Measurements from ENCODE around the gene STK11. TPM values are rescaled to one million over a fixed set of nuclear protein-coding genes. Genes with fewer than 3 reads are reported as not detected.

STK11 gene
- total and polyA plus RNA-seq, 2 donors, result 42.5 to 60.2 TPM

DNA sequence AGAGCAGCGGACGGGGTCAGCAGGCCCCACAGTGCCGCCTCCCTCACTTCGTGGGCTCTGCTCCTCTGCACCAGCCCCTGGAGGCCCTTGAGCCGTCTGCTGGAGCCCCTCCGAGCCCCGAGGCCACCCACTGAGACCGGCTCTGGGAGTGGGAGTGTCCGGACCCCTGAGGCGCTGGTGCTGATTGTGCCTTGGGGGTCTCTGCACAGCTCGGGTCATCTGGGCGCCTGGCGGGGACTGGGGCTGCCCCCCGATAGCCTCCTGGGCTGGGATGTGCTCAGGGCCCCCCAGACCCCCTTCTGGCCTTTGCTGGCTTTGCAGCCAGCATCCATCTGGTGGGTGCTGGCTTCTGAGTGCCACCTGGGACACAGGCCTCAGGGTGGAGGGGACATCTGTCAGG is 16.8 kb downstream of the STK11 start:
- 96% methylated on average over 14 of the region's 14 CpGs for WGBS
- no peaks in the 10 kb centered on the region for H3K9me3 ChIP-seq (ENCODE audit: control insufficient read depth in 2 of 2, insufficient read depth in 1 of 2, low read length in 1 of 2)
- peaks cover 59 to 76% of the 10 kb centered on the region in 2 donors for H3K36me3 ChIP-seq (ENCODE audit: control insufficient read depth in 2 of 2, insufficient read depth in 2 of 2, low read length in 1 of 2)
- no peak for DNase-seq (ENCODE audit: low read depth in 6 of 9, low spot score in 9 of 9)
- no peak overlapping the region for H3K27ac ChIP-seq (ENCODE audit: low read depth in 1 of 2, low read length in 1 of 2)
- H3K4me3 ChIP-seq (ENCODE audit: low read length in 2 of 2), result no peak overlapping the region
- H3K27me3 ChIP-seq (ENCODE audit: control insufficient read depth in 2 of 2, insufficient read depth in 1 of 2, low read length in 1 of 2), result no peaks in the 10 kb centered on the region
- no peaks in the 10 kb centered on the region for H3K4me1 ChIP-seq (ENCODE audit: control insufficient read depth in 2 of 2, insufficient read depth in 2 of 2, low read length in 2 of 2)

DNA sequence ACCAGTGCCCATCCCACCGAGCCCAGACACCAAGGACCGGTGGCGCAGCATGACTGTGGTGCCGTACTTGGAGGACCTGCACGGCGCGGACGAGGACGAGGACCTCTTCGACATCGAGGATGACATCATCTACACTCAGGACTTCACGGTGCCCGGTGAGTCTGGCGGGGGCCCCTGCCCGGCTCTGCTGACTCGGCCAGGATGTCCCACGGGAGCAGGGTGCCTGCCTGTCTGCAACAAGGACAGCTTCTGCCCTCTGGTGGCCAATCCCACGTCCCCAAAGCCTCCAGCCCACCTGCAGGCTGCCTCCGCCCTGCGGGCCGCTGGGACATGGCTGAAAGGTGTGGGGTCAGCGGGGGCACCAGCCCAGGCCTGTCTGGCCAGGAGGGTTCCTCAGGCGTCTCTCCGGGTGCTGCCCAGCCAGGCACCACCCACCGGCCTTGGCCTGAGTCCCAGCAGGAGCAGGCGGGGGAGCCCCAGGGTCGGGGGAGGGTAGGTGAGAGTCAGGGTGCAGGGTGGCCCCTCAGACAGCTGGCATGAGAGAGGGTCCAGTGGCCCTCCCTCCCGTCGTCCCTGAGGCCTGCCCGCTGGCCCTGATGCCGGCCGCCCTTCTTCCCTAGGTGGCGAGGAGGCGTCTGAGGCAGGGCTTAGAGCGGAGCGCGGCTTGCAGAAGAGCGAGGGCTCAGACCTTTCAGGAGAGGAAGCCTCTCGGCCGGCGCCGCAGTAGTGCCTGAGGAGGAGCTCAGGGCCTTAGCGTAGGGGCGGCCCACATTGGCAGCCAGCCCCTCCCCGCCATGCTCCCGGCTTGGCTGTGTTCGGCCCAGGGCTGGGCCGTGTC is 17.7 kb downstream of the STK11 start:
- no peaks in the 10 kb centered on the region for H3K27me3 ChIP-seq (ENCODE audit: control insufficient read depth in 2 of 2, insufficient read depth in 1 of 2, low read length in 1 of 2)
- H3K9me3 ChIP-seq (ENCODE audit: control insufficient read depth in 2 of 2, insufficient read depth in 1 of 2, low read length in 1 of 2), result no peaks in the 10 kb centered on the region
- 97% methylated on average over 48 of the region's 48 CpGs for WGBS
- DNase-seq (ENCODE audit: low read depth in 6 of 9, low spot score in 9 of 9), result no peak
- H3K4me3 ChIP-seq (ENCODE audit: low read length in 2 of 2), result no peak overlapping the region
- peaks cover 62 to 84% of the 10 kb centered on the region in 2 donors for H3K36me3 ChIP-seq (ENCODE audit: control insufficient read depth in 2 of 2, insufficient read depth in 2 of 2, low read length in 1 of 2)
- no peaks in the 10 kb centered on the region for H3K4me1 ChIP-seq (ENCODE audit: control insufficient read depth in 2 of 2, insufficient read depth in 2 of 2, low read length in 2 of 2)
- H3K27ac ChIP-seq (ENCODE audit: low read depth in 1 of 2, low read length in 1 of 2), result no peak overlapping the region

DNA sequence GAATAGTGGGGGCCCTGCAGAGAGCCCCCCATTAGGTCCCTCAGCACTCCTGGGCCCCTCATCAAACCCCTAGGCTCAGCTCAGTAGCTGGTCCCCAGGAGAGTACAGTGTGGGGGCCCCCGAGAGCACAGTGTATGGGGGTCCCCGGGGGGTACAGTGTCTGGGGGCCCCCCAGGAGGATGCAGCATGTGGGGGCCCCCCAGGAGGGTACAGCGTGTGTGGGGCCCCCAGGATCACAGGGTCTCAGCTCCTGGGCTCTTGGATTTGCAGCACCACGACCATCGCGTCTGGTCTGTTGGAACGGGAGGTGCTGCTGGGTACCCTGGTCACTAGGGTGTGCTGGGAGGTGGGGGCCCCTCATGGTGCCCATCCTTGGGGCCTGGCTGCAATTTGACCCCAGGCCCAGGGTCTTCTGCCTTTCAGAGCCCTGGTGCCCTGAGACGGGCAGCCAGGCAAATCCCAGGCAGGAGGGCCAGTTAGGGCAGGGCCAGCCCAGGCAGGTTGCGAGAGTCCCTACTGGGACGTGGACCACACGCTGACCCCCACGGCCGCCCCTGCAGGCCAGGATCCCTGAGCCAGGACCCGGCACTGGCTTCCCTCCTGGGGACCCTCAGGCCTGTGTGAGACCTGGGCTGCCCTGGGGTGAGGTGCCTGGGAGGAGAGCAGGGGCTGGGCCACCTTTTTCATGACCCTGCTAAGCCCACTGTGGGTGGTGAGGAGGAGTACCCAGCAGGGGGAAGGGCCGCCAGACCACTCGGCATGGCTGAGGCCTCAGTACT is 18.7 kb downstream of the STK11 start:
- H3K36me3 ChIP-seq (ENCODE audit: control insufficient read depth in 2 of 2, insufficient read depth in 2 of 2, low read length in 1 of 2), result peaks cover 62 to 89% of the 10 kb centered on the region in 2 donors
- no peaks in the 10 kb centered on the region for H3K9me3 ChIP-seq (ENCODE audit: control insufficient read depth in 2 of 2, insufficient read depth in 1 of 2, low read length in 1 of 2)
- WGBS, result 94% methylated on average over 16 of the region's 16 CpGs
- no peak overlapping the region for H3K27ac ChIP-seq (ENCODE audit: low read depth in 1 of 2, low read length in 1 of 2)
- H3K4me1 ChIP-seq (ENCODE audit: control insufficient read depth in 2 of 2, insufficient read depth in 2 of 2, low read length in 2 of 2), result no peaks in the 10 kb centered on the region
- H3K27me3 ChIP-seq (ENCODE audit: control insufficient read depth in 2 of 2, insufficient read depth in 1 of 2, low read length in 1 of 2), result no peaks in the 10 kb centered on the region
- DNase-seq (ENCODE audit: low read depth in 6 of 9, low spot score in 9 of 9), result no peak
- no peak overlapping the region for H3K4me3 ChIP-seq (ENCODE audit: low read length in 2 of 2)

- no peaks in the 10 kb centered on the region for H3K9me3 ChIP-seq (ENCODE audit: control insufficient read depth in 2 of 2, insufficient read depth in 1 of 2, low read length in 1 of 2)
Measured at GRCh38 chr19:1224847-1225246, 19.3 kb downstream of the STK11 start.

DNA sequence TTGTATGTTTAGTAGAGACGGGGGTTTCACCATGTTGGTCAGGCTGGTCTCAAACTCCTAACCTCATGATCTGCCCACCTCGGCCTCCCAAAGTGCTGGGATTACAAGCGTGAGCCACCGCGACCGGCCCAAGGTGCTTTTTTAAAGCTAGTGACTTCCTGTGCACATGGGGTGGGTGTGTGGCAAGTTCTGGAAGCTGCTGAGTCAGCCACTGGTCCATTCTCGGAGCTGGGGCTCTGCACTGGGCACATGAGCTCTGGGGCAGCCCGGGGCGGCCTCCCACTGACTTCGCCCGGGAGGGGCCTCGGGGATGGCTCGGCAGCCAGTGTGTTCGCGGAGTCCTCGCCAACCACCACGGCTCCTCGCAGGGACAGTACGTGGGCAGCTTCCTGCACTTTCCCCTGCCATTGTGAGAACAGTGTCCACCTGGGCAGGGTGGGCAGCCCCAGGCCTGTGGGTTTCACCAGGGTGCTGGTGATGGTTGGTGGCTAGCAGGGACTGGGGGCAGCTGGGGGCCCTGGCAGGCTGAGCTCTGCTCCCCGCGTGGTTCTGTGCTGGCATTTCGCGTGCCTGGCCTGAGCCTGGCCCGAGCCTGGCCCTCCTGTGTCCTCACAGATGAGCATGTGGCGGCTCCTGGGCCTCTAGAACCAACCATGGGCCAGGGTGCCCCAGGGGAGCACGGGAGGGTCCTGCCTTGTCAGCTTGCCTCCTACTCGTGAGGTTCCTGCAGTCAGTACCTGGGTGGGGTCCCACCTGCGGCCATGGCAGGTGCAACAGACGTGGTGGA is 20.1 kb downstream of the STK11 start:
- H3K36me3 ChIP-seq (ENCODE audit: control insufficient read depth in 2 of 2, insufficient read depth in 2 of 2, low read length in 1 of 2), result peaks cover 54 to 79% of the 10 kb centered on the region in 2 donors
- 98% methylated on average over 29 of the region's 29 CpGs for WGBS
- no peak overlapping the region for H3K27ac ChIP-seq (ENCODE audit: low read depth in 1 of 2, low read length in 1 of 2)
- no peak for DNase-seq (ENCODE audit: low read depth in 6 of 9, low spot score in 9 of 9)
- no peaks in the 10 kb centered on the region for H3K27me3 ChIP-seq (ENCODE audit: control insufficient read depth in 2 of 2, insufficient read depth in 1 of 2, low read length in 1 of 2)
- H3K4me1 ChIP-seq (ENCODE audit: control insufficient read depth in 2 of 2, insufficient read depth in 2 of 2, low read length in 2 of 2), result no peaks in the 10 kb centered on the region
- no peaks in the 10 kb centered on the region for H3K9me3 ChIP-seq (ENCODE audit: control insufficient read depth in 2 of 2, insufficient read depth in 1 of 2, low read length in 1 of 2)
- H3K4me3 ChIP-seq (ENCODE audit: low read length in 2 of 2), result no peak overlapping the region

More at GRCh38 chr19:1224847-1225246, 19.3 kb downstream of the STK11 start:
- 93% methylated on average over 16 of the region's 16 CpGs for WGBS
- Histone ChIP-seq H3K4me3 (ENCODE audit: low read length in 2 of 2) (no peak overlapping the region), H3K27me3 (ENCODE audit: control insufficient read depth in 2 of 2, insufficient read depth in 1 of 2, low read length in 1 of 2) (no peaks in the 10 kb centered on the region), H3K4me1 (ENCODE audit: control insufficient read depth in 2 of 2, insufficient read depth in 2 of 2, low read length in 2 of 2) (no peaks in the 10 kb centered on the region), H3K27ac (ENCODE audit: low read depth in 1 of 2, low read length in 1 of 2) (no peak overlapping the region), H3K36me3 (ENCODE audit: control insufficient read depth in 2 of 2, insufficient read depth in 2 of 2, low read length in 1 of 2) (peaks cover 62 to 87% of the 10 kb centered on the region in 2 donors)
- no peak for DNase-seq (ENCODE audit: low read depth in 6 of 9, low spot score in 9 of 9)

DNA sequence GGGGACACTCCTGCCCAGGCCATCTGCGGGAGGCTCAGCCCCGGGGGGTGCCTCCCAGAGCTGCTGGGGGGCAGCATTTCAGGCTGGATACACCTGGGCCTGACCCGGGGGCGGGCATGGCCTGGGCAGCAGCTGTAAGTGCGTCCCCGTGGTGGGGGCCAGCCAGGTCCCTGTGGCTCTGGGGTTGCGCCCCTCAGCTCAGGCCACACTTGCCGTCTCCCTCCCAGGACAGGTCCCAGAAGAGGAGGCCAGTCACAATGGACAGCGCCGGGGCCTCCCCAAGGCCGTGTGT is 20.6 kb downstream of the STK11 start:
- H3K27me3 ChIP-seq (ENCODE audit: control insufficient read depth in 2 of 2, insufficient read depth in 1 of 2, low read length in 1 of 2), result peaks cover 0 to 2% of the 10 kb centered on the region in 2 donors
- H3K36me3 ChIP-seq (ENCODE audit: control insufficient read depth in 2 of 2, insufficient read depth in 2 of 2, low read length in 1 of 2), result peaks cover 48 to 73% of the 10 kb centered on the region in 2 donors
- DNase-seq (ENCODE audit: low read depth in 6 of 9, low spot score in 9 of 9), result no peak
- over 99% methylated on average over 11 of the region's 11 CpGs for WGBS
- no peak overlapping the region for H3K4me3 ChIP-seq (ENCODE audit: low read length in 2 of 2)
- no peaks in the 10 kb centered on the region for H3K9me3 ChIP-seq (ENCODE audit: control insufficient read depth in 2 of 2, insufficient read depth in 1 of 2, low read length in 1 of 2)
- H3K4me1 ChIP-seq (ENCODE audit: control insufficient read depth in 2 of 2, insufficient read depth in 2 of 2, low read length in 2 of 2), result no peaks in the 10 kb centered on the region
- H3K27ac ChIP-seq (ENCODE audit: low read depth in 1 of 2, low read length in 1 of 2), result no peak overlapping the region

DNA sequence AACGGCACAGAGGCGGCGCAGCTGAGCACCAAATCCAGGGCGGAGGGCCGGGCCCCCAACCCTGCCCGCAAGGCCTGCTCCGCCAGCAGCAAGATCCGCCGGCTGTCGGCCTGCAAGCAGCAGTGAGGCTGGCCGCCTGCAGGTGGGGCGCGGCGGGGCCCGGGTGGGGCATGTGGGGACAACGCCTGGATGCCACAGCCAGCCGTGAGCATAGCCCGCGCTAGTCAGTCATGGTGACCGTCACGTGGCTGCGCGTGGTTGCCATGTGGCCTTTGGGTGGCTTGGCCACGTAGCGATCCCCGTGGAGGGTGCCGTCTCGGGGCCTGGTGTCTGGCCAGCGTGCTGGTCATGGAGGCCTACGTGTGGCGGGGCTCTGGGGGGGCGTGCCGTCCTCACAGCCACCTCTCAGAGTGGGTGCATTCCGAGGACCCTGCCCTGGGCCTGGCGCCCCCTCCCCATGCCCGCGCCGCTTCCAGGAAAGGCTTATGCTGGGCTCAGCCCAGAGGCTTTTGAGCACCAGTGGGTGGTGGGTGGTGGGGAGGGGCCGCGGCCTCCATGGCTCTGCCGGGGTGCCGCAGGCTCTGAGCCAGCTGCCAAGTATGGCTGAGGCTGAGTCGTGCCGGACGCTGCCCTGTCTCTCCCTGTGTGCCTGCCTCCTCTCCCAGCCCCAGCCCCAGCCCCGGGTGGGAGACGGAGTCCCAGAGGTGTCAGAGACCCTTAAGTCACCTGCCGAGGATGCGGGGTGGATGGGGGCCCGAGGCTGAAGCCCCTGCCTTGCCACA is 21.1 kb downstream of the STK11 start:
- no peak for DNase-seq (ENCODE audit: low read depth in 6 of 9, low spot score in 9 of 9)
- Histone ChIP-seq H3K4me3 (ENCODE audit: low read length in 2 of 2) (no peak overlapping the region), H3K27ac (ENCODE audit: low read depth in 1 of 2, low read length in 1 of 2) (no peak overlapping the region), H3K9me3 (ENCODE audit: control insufficient read depth in 2 of 2, insufficient read depth in 1 of 2, low read length in 1 of 2) (no peaks in the 10 kb centered on the region), H3K4me1 (ENCODE audit: control insufficient read depth in 2 of 2, insufficient read depth in 2 of 2, low read length in 2 of 2) (no peaks in the 10 kb centered on the region), H3K36me3 (ENCODE audit: control insufficient read depth in 2 of 2, insufficient read depth in 2 of 2, low read length in 1 of 2) (peaks cover 43 to 68% of the 10 kb centered on the region in 2 donors), H3K27me3 (ENCODE audit: control insufficient read depth in 2 of 2, insufficient read depth in 1 of 2, low read length in 1 of 2) (peaks cover 0 to 2% of the 10 kb centered on the region in 2 donors)
- 98% methylated on average over 50 of the region's 50 CpGs for WGBS

GRCh38 chr19:1227304-1228054 is 21.9 kb downstream of the STK11 start:
- Histone ChIP-seq H3K9me3 (ENCODE audit: control insufficient read depth in 2 of 2, insufficient read depth in 1 of 2, low read length in 1 of 2) (no peaks in the 10 kb centered on the region), H3K4me1 (ENCODE audit: control insufficient read depth in 2 of 2, insufficient read depth in 2 of 2, low read length in 2 of 2) (no peaks in the 10 kb centered on the region), H3K27me3 (ENCODE audit: control insufficient read depth in 2 of 2, insufficient read depth in 1 of 2, low read length in 1 of 2) (peaks cover 0 to 5% of the 10 kb centered on the region in 2 donors), H3K36me3 (ENCODE audit: control insufficient read depth in 2 of 2, insufficient read depth in 2 of 2, low read length in 1 of 2) (peaks cover 39 to 60% of the 10 kb centered on the region in 2 donors), H3K27ac (ENCODE audit: low read depth in 1 of 2, low read length in 1 of 2) (no peak overlapping the region), H3K4me3 (ENCODE audit: low read length in 2 of 2) (no peak overlapping the region)
- no peak for DNase-seq (ENCODE audit: low read depth in 6 of 9, low spot score in 9 of 9)
- WGBS, result 97% methylated on average over 56 of the region's 56 CpGs

Measured in thymus (tissue), 11 donors.